Heart right ventricle (tissue), 16 donors: ENCODE results near the gene SPIRE2. TPM values are rescaled to one million over a fixed set of nuclear protein-coding genes. Genes with fewer than 3 reads are reported as not detected.

Experiments used
- ATAC-seq, 8 donors: fragments of 200-7000 bp; cut with Tn5 transposase; one replicate each; pipeline ENCODE4 v1.9.1; 2020; ENCODE audit warnings: mild to moderate bottlenecking in 8 of 8, moderate library complexity in 8 of 8, moderate number of reproducible peaks in 1 of 8
- DNase-seq, 2 donors: peaks; one replicate each; pipeline ENCODE4 v3.0.0-alpha.2; 2020
- H3K27ac ChIP-seq, 10 donors: fragments of 200-600 bp; sonication (generic) in 2 of 10; one replicate each; pipeline versions ENCODE4 v1.5.0 to v1.8.0; 2020 to 2022; ENCODE audit warnings: mild to moderate bottlenecking in 3 of 10
- H3K27me3 ChIP-seq, 7 donors: fragments of 200-600 bp; one replicate each; pipeline ENCODE4 v1.8.0; 2021 to 2022; ENCODE audit warnings: mild to moderate bottlenecking in 2 of 7
- H3K36me3 ChIP-seq, 9 donors: fragments of 200-600 bp; sonication (generic) in 1 of 9; one replicate each; pipeline versions ENCODE4 v1.5.0 to v1.8.0; 2020 to 2022; ENCODE audit warnings: mild to moderate bottlenecking in 2 of 9
- H3K4me1 ChIP-seq, 9 donors: fragments of 200-600 bp; sonication (generic) in 1 of 9; one replicate each; pipeline versions ENCODE4 v1.5.0 to v1.8.0; 2020 to 2022; ENCODE audit warnings: mild to moderate bottlenecking in 4 of 9
- H3K4me3 ChIP-seq, 10 donors: fragments of 200-600 bp; sonication (generic) in 2 of 10; one replicate each; pipeline versions ENCODE4 v1.5.0 to v1.8.0; 2020 to 2022; ENCODE audit warnings: mild to moderate bottlenecking in 7 of 10, moderate library complexity in 2 of 10
- H3K9me3 ChIP-seq, 11 donors: fragments of 200-600 bp in 10 of 11; sonication (generic) in 2 of 11; one replicate each; pipeline versions ENCODE4 v1.5.0 to v1.8.0; 2013 to 2022; ENCODE audit warnings: mild to moderate bottlenecking in 2 of 11, control low read depth in 1 of 11, moderate library complexity in 1 of 11
- WGBS, 2 donors: extraction: QIAGEN DNeasy Blood & Tissue Kit; methylation state at CpG; one replicate each; pipeline ENCODE4 v1.1.7; 2013; ENCODE audit warnings: inconsistent platforms in 1 of 2; 5-methylcytosine and 5-hydroxymethylcytosine counted together
- intact Hi-C, 10 donors: fragments of 100-400 bp; cut with DNase I; formaldehyde crosslinking; loops; one replicate each; pipeline versions ENCODE4 v1.11.1 to v1.14.2; 2022
- polyA plus RNA-seq, 2 donors: library from polyadenylated mRNA; stranded (reverse); fragments of 200-250 nt; gene quantifications; one replicate each; pipeline ENCODE4 v1.2.3, GENCODE V29; 2013
- total RNA-seq, 10 donors: library from RNA; stranded (reverse); fragmentation: NEBNext Ultra II Directional in 3 of 10; extraction: Animal tissue kit (Norgen Biotek cat#: 25700) in 3 of 10; gene quantifications; one replicate each; pipeline versions ENCODE4 v1.2.1 to v1.2.4, GENCODE V29; 2021 to 2023
- TF ChIP-seq, protein P1 (sequence below), 9 donors: fragments of 200-600 bp; sonication (generic) in 2 of 9; IDR thresholded peaks; one replicate each; pipeline versions ENCODE4 v1.5.0 to v1.8.0; 2021 to 2022; ENCODE audit warnings: antibody characterized with exemption in 9 of 9, mild to moderate bottlenecking in 5 of 9, moderate library complexity in 1 of 9
- donor health status: Arrhythmogenic right ventricular cardiomyopathy.
- donor health status: ischemic (EF 13 %, LVEDD 7.1; RV severe dilation, severe dysfunction).
- donor health status: healthy with polysubstance abuse.
- donor health status: DM: no; HTN: yes; CAD: no.
- donor health status: DM: no; HTN: no; CAD: no.
- donor health status: ischemic (EF 25% LVEDD 6.9; RV normal size, moderate dysfunction).
- donor health status: ischemic (EF 25% LVEDD 5.7; RV mildly dilated, moderate dysfunction).
- donor health status: healthy.
- donor health status: DM: yes; HTN: yes; CAD: no.
- donor health status: Ischemic cardiomyopathy.
- donor health status: ischemic (EF 35%, LVEDD 5.7; RV mildly dilated, moderate dysfunction).
- donor health status: nonischemic (EF 11% LVEDD 7.7; RV severe dilation, severe dysfunction).
- donor health status: DM: yes; HTN: yes; CAD: no.
- donor health status: PGD.
- donor health status: ischemic (EF 29% LVEDD 5.4; RV normal size, mild dysfunction).
- donor health status: nonischemic (EF 23%, LVEDD 6.1; RV moderate dilation, normal function).

SPIRE2 gene
- total and polyA plus RNA-seq, 12 donors: 0.46 to 1.9 (median 1.2) TPM

DNA sequence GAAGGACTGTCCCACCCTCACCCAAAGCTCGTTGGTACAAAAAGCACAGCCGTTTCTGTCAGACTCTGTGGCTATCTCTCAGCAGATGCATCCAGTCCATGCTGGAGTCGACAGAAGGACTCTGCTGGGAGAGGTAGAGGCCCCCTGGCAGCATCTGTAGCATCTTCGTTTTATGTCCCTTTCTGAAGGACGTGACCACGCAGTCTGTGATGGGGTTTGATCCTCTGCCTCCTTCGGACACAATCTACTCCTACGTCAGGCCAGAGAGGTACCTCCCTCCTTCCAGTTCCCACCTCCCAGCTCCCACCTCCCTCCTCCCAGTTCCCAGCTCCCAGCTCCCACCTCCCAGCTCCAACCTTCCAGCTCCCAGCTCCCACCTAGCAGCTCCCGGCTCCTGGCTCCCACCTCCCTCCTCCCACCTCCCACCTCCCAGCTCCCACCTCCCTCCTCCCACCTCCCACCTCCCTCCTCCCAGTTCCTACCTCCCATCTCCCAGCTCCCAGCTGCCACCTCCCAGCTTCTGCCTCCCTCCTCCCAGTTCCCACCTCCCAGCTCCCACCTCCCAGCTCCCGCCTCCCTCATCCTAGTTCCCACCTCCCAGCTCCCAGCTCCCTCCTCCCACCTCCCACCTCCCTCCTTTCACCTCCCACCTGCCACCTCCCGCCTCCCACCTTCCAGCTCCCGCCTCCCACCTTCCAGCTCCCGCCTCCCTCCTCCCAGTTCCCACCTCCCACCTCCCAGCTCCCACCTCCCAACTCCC is 79.0 kb downstream of the SPIRE2 start:
- intact Hi-C loops: loop anchor here in 1 of 10 donors (5.0 kb wide), 1 partner anchor 170 kb away; the partner anchor contains the start of gene PRDM7
- H3K4me3 ChIP-seq: no peak overlapping the region
- H3K27ac ChIP-seq: no peak overlapping the region
- H3K27me3 ChIP-seq: no peaks in the 10 kb centered on the region
- peaks cover 0 to 14% (median 9%) of the 10 kb centered on the region in 9 donors for H3K4me1 ChIP-seq
- DNase-seq (no peak), ATAC-seq (no peak)
- H3K9me3 ChIP-seq: no peaks in the 10 kb centered on the region
- TF ChIP-seq, protein P1, sequence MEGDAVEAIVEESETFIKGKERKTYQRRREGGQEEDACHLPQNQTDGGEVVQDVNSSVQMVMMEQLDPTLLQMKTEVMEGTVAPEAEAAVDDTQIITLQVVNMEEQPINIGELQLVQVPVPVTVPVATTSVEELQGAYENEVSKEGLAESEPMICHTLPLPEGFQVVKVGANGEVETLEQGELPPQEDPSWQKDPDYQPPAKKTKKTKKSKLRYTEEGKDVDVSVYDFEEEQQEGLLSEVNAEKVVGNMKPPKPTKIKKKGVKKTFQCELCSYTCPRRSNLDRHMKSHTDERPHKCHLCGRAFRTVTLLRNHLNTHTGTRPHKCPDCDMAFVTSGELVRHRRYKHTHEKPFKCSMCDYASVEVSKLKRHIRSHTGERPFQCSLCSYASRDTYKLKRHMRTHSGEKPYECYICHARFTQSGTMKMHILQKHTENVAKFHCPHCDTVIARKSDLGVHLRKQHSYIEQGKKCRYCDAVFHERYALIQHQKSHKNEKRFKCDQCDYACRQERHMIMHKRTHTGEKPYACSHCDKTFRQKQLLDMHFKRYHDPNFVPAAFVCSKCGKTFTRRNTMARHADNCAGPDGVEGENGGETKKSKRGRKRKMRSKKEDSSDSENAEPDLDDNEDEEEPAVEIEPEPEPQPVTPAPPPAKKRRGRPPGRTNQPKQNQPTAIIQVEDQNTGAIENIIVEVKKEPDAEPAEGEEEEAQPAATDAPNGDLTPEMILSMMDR (IDR thresholded peaks at IDR 0.05): no peak
- 96 to 98% methylated on average over 13 of the region's 13 CpGs for WGBS, 2 donors
- peaks cover 0 to 83% (median 42%) of the 10 kb centered on the region in 9 donors for H3K36me3 ChIP-seq

DNA sequence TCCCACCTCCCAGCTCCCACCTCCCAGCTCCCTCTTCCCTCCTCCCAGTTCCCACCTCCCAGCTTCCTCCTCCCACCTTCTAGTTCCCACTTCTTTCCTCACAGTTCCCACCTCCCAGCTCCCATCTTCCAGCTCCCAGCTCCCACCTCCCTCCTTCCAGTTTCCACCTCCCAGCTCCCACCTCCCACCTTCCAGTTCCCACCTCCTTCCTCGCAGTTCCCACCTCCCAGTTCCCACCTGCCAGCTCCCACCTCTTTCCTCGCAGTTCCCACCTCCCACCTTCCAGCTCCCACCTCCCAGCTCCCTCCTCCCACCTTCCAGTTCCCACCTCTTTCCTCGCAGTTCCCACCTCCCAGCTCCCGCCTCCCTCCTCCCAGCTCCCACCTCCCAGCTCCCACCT is 80.0 kb downstream of the SPIRE2 start:
- Histone ChIP-seq H3K9me3 (no peaks in the 10 kb centered on the region), H3K4me1 (peaks cover 0 to 14% (median 9%) of the 10 kb centered on the region in 9 donors), H3K27ac (no peak overlapping the region), H3K36me3 (peaks cover 0 to 84% (median 37%) of the 10 kb centered on the region in 9 donors), H3K27me3 (no peaks in the 10 kb centered on the region), H3K4me3 (no peak overlapping the region)
- DNase-seq: no peak
- intact Hi-C loops: loop anchor here in 1 of 10 donors (5.0 kb wide), 1 partner anchor 169 kb away; the partner anchor contains the start of gene PRDM7
- TF ChIP-seq, protein P1 (IDR thresholded peaks at IDR 0.05): no peak
- no peak for ATAC-seq
- 89 to 95% methylated on average over 4 of the region's 4 CpGs for WGBS, 2 donors

DNA sequence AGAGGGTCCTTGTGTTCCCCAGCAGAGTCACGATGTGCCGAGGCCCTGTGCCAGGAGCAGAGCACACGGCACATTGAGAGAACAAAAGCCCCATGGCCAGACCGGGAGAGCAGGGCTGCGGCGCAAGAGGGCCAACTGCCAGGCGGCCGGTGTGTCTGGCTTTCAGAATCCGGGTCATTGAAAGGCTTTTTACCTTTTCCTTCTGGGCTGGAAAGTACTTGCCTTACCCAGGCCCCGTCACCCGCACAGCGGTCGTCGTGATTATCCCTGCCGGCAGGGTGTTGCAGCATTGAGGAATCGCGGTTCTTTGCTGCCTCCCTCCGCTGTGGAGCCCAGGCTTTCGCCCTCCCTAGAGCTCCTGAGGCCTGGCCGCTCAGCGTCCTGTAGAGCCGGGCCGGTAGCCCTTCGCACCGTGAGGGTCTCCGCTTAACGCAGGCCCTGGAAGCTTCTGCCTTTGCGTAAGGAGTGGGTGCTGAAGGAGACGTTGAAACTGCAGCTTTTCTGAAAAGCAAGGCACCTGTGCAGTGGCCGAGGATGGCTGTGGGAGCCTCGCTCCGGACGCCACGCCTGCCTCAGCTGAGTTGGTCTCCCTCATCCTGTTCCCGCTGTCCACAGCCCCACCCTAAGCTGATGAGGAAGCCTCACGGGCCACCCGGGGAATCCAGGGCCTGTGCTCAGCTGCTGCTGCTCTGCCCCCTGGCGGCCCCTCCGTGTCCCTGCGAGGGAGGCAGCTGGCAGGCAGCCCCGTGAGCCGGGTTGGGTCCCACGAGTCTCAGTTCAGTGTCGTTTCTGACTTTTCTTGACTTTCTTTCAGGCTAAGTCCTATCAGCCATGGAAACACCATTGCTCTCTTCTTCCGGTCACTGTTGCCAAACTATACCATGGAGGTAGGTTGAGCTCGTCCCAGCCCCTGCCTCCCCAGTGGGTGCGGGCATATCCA is 81.8 kb downstream of the SPIRE2 start:
- peak overlapping the region in 5 of 10 donors; percentile 2 to 64 (median 42) for H3K27ac ChIP-seq
- no peak overlapping the region for H3K4me3 ChIP-seq
- TF ChIP-seq, protein P1 (IDR thresholded peaks at IDR 0.05): peak; percentile 85 to 98 (median 92)
- no peaks in the 10 kb centered on the region for H3K27me3 ChIP-seq
- ATAC-seq: peak; percentile 75 to 90 (median 85)
- 55 to 56% methylated on average over 47 of the region's 47 CpGs for WGBS, 2 donors
- peaks cover 0 to 14% (median 9%) of the 10 kb centered on the region in 9 donors for H3K4me1 ChIP-seq
- intact Hi-C loops: loop anchor here in 1 of 10 donors (5.0 kb wide), 1 partner anchor 167 kb away; the partner anchor contains the start of gene PRDM7
- H3K9me3 ChIP-seq: no peaks in the 10 kb centered on the region
- peak; percentile 80 to 85 for DNase-seq
- peaks cover 0 to 71% (median 32%) of the 10 kb centered on the region in 9 donors for H3K36me3 ChIP-seq
